GM12801 (cell line): ENCODE measurements around the gene RAB41.

ENCODE experiments used
- TF ChIP-seq, protein P1 (sequence below): IDR thresholded peaks from one replicate; pipeline ENCODE4 v1.5.1; 2011; ENCODE audit warnings: control low read depth; ENCODE audit not compliant: insufficient read length; ENCODE audit errors: extremely low read depth

RAB41 gene

DNA sequence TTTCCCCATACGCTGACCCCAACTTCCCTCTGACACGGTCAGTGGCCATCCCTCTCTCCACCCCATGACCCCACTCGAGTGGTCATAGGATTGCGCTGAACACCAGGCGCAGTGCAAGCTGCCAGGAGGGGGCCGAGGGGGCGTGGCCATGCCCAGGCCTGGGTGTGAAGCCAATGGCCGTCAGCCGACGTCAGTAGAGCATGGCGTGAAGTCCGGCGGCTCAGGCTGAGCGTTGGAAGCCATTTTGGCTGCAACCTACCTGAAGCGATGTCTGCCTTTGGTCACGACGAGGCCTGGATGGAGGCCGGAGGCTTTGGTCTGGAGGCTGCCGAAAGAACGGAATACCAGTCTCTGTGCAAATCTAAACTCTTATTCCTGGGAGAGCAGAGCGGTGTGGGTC, at the start of gene RAB41:
Gene RAB41 (plus strand): TSS at position 222 of the 400 bp plus-strand sequence. CDS start 46 bp downstream, at position 268.
- TF ChIP-seq, protein P1, sequence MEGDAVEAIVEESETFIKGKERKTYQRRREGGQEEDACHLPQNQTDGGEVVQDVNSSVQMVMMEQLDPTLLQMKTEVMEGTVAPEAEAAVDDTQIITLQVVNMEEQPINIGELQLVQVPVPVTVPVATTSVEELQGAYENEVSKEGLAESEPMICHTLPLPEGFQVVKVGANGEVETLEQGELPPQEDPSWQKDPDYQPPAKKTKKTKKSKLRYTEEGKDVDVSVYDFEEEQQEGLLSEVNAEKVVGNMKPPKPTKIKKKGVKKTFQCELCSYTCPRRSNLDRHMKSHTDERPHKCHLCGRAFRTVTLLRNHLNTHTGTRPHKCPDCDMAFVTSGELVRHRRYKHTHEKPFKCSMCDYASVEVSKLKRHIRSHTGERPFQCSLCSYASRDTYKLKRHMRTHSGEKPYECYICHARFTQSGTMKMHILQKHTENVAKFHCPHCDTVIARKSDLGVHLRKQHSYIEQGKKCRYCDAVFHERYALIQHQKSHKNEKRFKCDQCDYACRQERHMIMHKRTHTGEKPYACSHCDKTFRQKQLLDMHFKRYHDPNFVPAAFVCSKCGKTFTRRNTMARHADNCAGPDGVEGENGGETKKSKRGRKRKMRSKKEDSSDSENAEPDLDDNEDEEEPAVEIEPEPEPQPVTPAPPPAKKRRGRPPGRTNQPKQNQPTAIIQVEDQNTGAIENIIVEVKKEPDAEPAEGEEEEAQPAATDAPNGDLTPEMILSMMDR = no peak

DNA sequence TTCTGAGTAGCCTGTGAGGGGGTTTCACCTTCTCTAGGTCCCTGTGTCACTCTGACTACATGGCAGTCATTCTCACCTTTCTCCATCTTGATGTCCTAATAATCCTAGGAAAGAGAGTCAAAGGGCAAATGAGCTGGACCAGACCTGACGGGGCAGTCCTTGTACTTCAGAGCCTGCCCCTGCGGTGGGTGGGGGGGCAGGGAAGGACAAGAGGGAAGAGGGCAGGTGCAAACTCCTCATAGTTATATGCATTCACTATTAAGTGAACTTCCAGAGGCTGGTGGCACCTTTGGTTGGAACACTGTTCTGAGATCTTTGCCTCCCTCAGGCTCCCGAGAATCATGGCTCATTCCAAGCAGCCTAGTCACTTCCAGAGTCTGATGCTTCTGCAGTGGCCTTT, 47.6 kb upstream of the RAB41 start, which contains the start of gene AWAT1:
Gene AWAT1 (plus strand): TSS at position 301 of the 400 bp plus-strand sequence. CDS start 41 bp downstream, at position 342.
- TF ChIP-seq, protein P1 = no peak

- TF ChIP-seq, protein P1 = no peak
These were observed 41.2 kb upstream of the RAB41 start for GRCh38 chrX:70240751-70241150.

GRCh38 chrX:70241501-70241900, 40.5 kb upstream of the RAB41 start:
- TF ChIP-seq, protein P1 = no peak

DNA sequence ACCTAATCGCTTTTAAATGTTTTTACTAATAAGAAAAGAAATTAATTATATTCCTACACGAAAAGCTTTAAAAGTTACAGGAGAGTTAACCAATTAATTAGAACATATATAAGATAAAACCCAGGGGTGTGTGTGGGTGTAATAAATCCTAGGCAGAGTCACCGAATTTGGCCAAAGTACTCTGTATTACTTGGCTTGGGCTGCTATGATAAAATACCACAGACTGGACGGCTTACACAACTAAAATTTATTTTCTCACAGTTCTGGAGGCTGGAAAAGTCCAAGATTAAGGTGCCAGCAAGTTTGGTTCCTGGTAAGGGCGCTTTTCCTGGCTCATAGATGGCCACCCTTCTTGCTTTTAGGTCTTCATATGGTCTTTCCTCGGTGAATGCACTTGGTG, 37.1 kb upstream of the RAB41 start:
- TF ChIP-seq, protein P1 = no peak

GRCh38 chrX:70247252-70247651, 34.7 kb upstream of the RAB41 start:
- TF ChIP-seq, protein P1 = no peak

DNA sequence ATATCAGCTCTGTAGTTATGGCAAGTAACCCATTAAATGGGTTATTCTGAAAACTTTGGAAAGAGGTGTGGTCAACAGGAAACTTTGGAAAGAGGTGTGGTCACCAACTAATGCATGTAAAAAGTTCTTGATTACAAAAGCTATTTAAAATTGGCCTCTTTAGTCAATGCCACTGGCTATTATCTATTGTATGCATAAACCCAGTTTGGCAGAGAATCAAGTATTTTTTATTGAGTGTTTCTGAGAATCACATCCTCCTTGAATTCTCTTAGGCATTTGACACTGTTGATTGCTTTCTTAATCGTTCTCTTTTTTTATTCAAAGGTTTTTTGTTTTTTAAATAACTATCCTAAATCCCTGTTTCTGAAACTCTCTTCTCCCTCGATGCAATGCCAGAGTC, 29.5 kb upstream of the RAB41 start:
- TF ChIP-seq, protein P1 = no peak
